Measurements from ENCODE around the gene EXOC3.

- TF ChIP-seq CTCF (IDR thresholded peaks at IDR 0.05; ENCODE audit: low read depth, low read length): no peak
- TF ChIP-seq EZH2phosphoT487 (IDR thresholded peaks at IDR 0.05; ENCODE audit: low read depth): no peak
These were observed 26.9 kb downstream of the EXOC3 start for GRCh38 chr5:469752-470483.
